Liver (tissue), 9 donors: ENCODE measurements around the gene CCL18. TPM values are rescaled to one million over a fixed set of nuclear protein-coding genes. Genes with fewer than 3 reads are reported as not detected.

Source experiments
- DNase-seq: peaks from one replicate; pipeline ENCODE4 v3.0.0-alpha.2; 2017; ENCODE audit warnings: low spot score
- H3K27ac ChIP-seq, 2 donors: one replicate each; pipeline ENCODE4 v1.7.0; 2013; ENCODE audit warnings: inconsistent platforms in 2 of 2, low read length in 2 of 2, control low read depth in 1 of 2, low read depth in 1 of 2, mild to moderate bottlenecking in 1 of 2
- H3K27me3 ChIP-seq, 4 donors: one replicate each; pipeline versions ENCODE4 v1.6.1 to v1.7.0; 2013; ENCODE audit warnings: low read length in 3 of 4, inconsistent platforms in 1 of 4, mild to moderate bottlenecking in 1 of 4, moderate library complexity in 1 of 4; ENCODE audit not compliant: control insufficient read depth in 4 of 4, insufficient read depth in 4 of 4
- H3K36me3 ChIP-seq, 4 donors: one replicate each; pipeline versions ENCODE4 v1.6.1 to v1.7.0; 2013; ENCODE audit warnings: low read length in 3 of 4, mild to moderate bottlenecking in 3 of 4, low read depth in 1 of 4, moderate library complexity in 1 of 4; ENCODE audit not compliant: control insufficient read depth in 4 of 4, insufficient read depth in 3 of 4
- H3K4me1 ChIP-seq, 4 donors: one replicate each; pipeline versions ENCODE4 v1.6.1 to v1.7.0; 2013; ENCODE audit warnings: low read length in 3 of 4, mild to moderate bottlenecking in 3 of 4, moderate library complexity in 1 of 4; ENCODE audit not compliant: control insufficient read depth in 4 of 4, insufficient read depth in 4 of 4
- H3K4me3 ChIP-seq, 3 donors: one replicate each; pipeline versions ENCODE4 v1.6.1 to v1.7.0; 2013; ENCODE audit warnings: low read length in 3 of 3, control low read depth in 1 of 3, low read depth in 1 of 3, mild to moderate bottlenecking in 1 of 3
- H3K9ac ChIP-seq, 2 donors: one replicate each; pipeline ENCODE4 v1.7.0; 2013; ENCODE audit warnings: low read length in 2 of 2, mild to moderate bottlenecking in 2 of 2, moderate library complexity in 2 of 2, control low read depth in 1 of 2, low read depth in 1 of 2
- H3K9me3 ChIP-seq, 4 donors: one replicate each; pipeline versions ENCODE4 v1.6.1 to v1.7.0; 2013; ENCODE audit warnings: low read length in 3 of 4; ENCODE audit not compliant: control insufficient read depth in 4 of 4
- ATF3 ChIP-seq: IDR thresholded peaks from 2 replicates; pipeline ENCODE4 v1.6.1; 2016; ENCODE audit warnings: antibody characterized with exemption
- CTCF ChIP-seq: fragments of 150-350 bp; IDR thresholded peaks from 2 replicates; pipeline ENCODE4 v1.5.1; 2017; ENCODE audit warnings: improper control_type of control experiment, low read depth, low read length; ENCODE audit not compliant: missing input control
- EGR1 ChIP-seq, 2 donors: IDR thresholded peaks; 2 replicates each; pipeline ENCODE4 v1.6.1; 2016 to 2018; ENCODE audit warnings: antibody characterized with exemption in 2 of 2, low read depth in 2 of 2
- FOXA1 ChIP-seq: IDR thresholded peaks from 2 replicates; pipeline ENCODE4 v1.6.1; 2016; ENCODE audit warnings: antibody characterized with exemption
- GABPA ChIP-seq, 2 donors: IDR thresholded peaks in 1 of 2; conservative IDR thresholded peaks in 1 of 2; 2 replicates each; pipeline ENCODE4 v1.6.1; 2016; ENCODE audit warnings: antibody characterized with exemption in 2 of 2, mild to moderate bottlenecking in 1 of 2, moderate library complexity in 1 of 2
- JUND ChIP-seq, 2 donors: IDR thresholded peaks; 2 replicates each; pipeline ENCODE4 v1.6.1; 2016; ENCODE audit warnings: antibody characterized with exemption in 2 of 2
- MAX ChIP-seq: IDR thresholded peaks from 2 replicates; pipeline ENCODE4 v1.6.1; 2016; ENCODE audit warnings: antibody characterized with exemption
- RAD21 ChIP-seq, 2 donors: IDR thresholded peaks; 2 replicates each; pipeline ENCODE4 v1.6.1; 2016; ENCODE audit warnings: antibody characterized with exemption in 2 of 2, mild to moderate bottlenecking in 2 of 2
- REST ChIP-seq: IDR thresholded peaks from 2 replicates; pipeline ENCODE4 v1.6.1; 2016; ENCODE audit warnings: antibody characterized with exemption, mild to moderate bottlenecking
- RXRA ChIP-seq, 2 donors: IDR thresholded peaks; 2 replicates each; pipeline ENCODE4 v1.6.1; 2017 to 2018; ENCODE audit warnings: antibody characterized with exemption in 2 of 2, mild to moderate bottlenecking in 1 of 2
- SP1 ChIP-seq: IDR thresholded peaks from 2 replicates; pipeline ENCODE4 v1.6.1; 2018; ENCODE audit warnings: antibody characterized with exemption, mild to moderate bottlenecking
- TAF1 ChIP-seq: conservative IDR thresholded peaks from 2 replicates; pipeline ENCODE4 v1.6.1; 2016; ENCODE audit warnings: antibody characterized with exemption, mild to moderate bottlenecking
- ZBTB33 ChIP-seq: IDR thresholded peaks from 2 replicates; pipeline ENCODE4 v1.6.1; 2016; ENCODE audit warnings: antibody characterized with exemption
- WGBS: extraction: QIAGEN DNeasy Blood & Tissue Kit; methylation state at CpG from one replicate; pipeline ENCODE4 v1.1.7; 2013; 5-methylcytosine and 5-hydroxymethylcytosine counted together
- polyA plus RNA-seq, 2 donors: library from polyadenylated mRNA; stranded (reverse) in 1 of 2; unstranded in 1 of 2; fragments of 200-250 nt in 1 of 2; fragments of >200 nt in 1 of 2; fragmentation: Nextera tagmentation in 1 of 2; extraction: Ambion mirVana in 1 of 2; gene quantifications; one replicate each; pipeline versions ENCODE4 v1.2.1 to v1.2.3, GENCODE V29; 2013 to 2015
- total RNA-seq, 2 donors: library from RNA; depleted of rRNA; stranded (reverse); fragments of >200 nt; gene quantifications; one replicate each; pipeline ENCODE4 v1.2.3, GENCODE V29; 2014
- donor health status: healthy.
- donor health status: healthy.
- donor health status: healthy.
- donor health status: healthy.
- donor health status: healthy.

The CCL18 gene
- total and polyA plus RNA-seq, 4 donors: 0.22 to 0.92 (median 0.76) TPM; not detected in 1

- Histone ChIP-seq H3K4me3 (no peak overlapping the region), H3K27me3 (no peaks in the 10 kb centered on the region), H3K27ac (no peak overlapping the region), H3K9ac (no peak overlapping the region), H3K36me3 (no peaks in the 10 kb centered on the region), H3K9me3 (no peaks in the 10 kb centered on the region), H3K4me1 (peaks cover 0 to 5% (median 2%) of the 10 kb centered on the region in 4 donors)
- TF ChIP-seq MAX: no peak
- no peak for TF ChIP-seq RXRA (IDR thresholded peaks at IDR 0.05)
- TF ChIP-seq JUND (IDR thresholded peaks at IDR 0.05): no peak
- no peak for TF ChIP-seq EGR1 (IDR thresholded peaks at IDR 0.05; ENCODE audit: low read depth in 2 of 2)
- no peak for TF ChIP-seq RAD21 (IDR thresholded peaks at IDR 0.05)
- TF ChIP-seq ZBTB33: no peak
- TF ChIP-seq GABPA (IDR thresholded peaks at IDR 0.05 in 1 of 2, conservative IDR thresholded peaks at IDR 0.05 in 1 of 2): no peak
- TF ChIP-seq TAF1: no peak
- 82% methylated on average over 2 of the region's 2 CpGs for WGBS
- DNase-seq: no peak
Measured at GRCh38 chr17:36071751-36072150, 7.7 kb downstream of the CCL18 start.

- Histone ChIP-seq H3K4me1 (peaks cover 0 to 5% (median 2%) of the 10 kb centered on the region in 4 donors), H3K27ac (no peak overlapping the region), H3K9ac (no peak overlapping the region), H3K9me3 (peaks cover 0 to 3% (median 0%) of the 10 kb centered on the region in 4 donors), H3K4me3 (no peak overlapping the region), H3K36me3 (no peaks in the 10 kb centered on the region), H3K27me3 (no peaks in the 10 kb centered on the region)
- DNase-seq: peak; percentile 77
- 38% methylated on average over 12 of the region's 12 CpGs for WGBS
- TF ChIP-seq TAF1: no peak
- TF ChIP-seq CTCF: peak; percentile 74
- TF ChIP-seq GABPA (IDR thresholded peaks at IDR 0.05 in 1 of 2, conservative IDR thresholded peaks at IDR 0.05 in 1 of 2): no peak
- TF ChIP-seq RAD21 (IDR thresholded peaks at IDR 0.05): peak; percentile 81 to 93
- no peak for TF ChIP-seq SP1
- no peak for TF ChIP-seq EGR1 (IDR thresholded peaks at IDR 0.05; ENCODE audit: low read depth in 2 of 2)
- TF ChIP-seq FOXA1: peak; percentile 45
- TF ChIP-seq RXRA (IDR thresholded peaks at IDR 0.05): peak in 1 of 2 donors; percentile 5
- TF ChIP-seq ATF3: no peak
- no peak for TF ChIP-seq REST
- no peak for TF ChIP-seq JUND (IDR thresholded peaks at IDR 0.05)
Measured at GRCh38 chr17:36072431-36073121, 8.5 kb downstream of the CCL18 start.
